GM12873 (cell line): ENCODE results near the gene TEKT2.

Source experiments
- CTCF ChIP-seq: IDR thresholded peaks from 2 replicates; pipeline ENCODE4 v1.5.1; 2012; ENCODE audit warnings: low read depth, mild to moderate bottlenecking, moderate library complexity, low read length, control low read depth; ENCODE audit not compliant: insufficient read depth; ENCODE audit errors: missing control alignments

TEKT2 gene

GRCh38 chr1:36083219-36083618 lies 675 bp upstream of the TEKT2 start:
- no peak for TF ChIP-seq CTCF

- TF ChIP-seq CTCF = no peak
Measured at GRCh38 chr1:36084497-36085115, 712 bp downstream of the TEKT2 start.

- no peak for TF ChIP-seq CTCF
Measured at GRCh38 chr1:36085126-36085525, 1.2 kb downstream of the TEKT2 start.

GRCh38 chr1:36085686-36086526 lies 2.0 kb downstream of the TEKT2 start:
- no peak for TF ChIP-seq CTCF

- no peak for TF ChIP-seq CTCF
Measured at GRCh38 chr1:36086529-36087232, 2.8 kb downstream of the TEKT2 start.

- peak; percentile 13 for TF ChIP-seq CTCF
Measured at GRCh38 chr1:36087233-36088123, 3.6 kb downstream of the TEKT2 start.
